HCT116 (cell line): ENCODE data around the gene SCYGR4. TPM values are rescaled to one million over a fixed set of nuclear protein-coding genes. Genes with fewer than 3 reads are reported as not detected.

Experiments used
- ATAC-seq: fragments of 200-7000 bp; cut with Tn5 transposase; 2 replicates; pipeline ENCODE4 v1.9.1; 2020; ENCODE audit warnings: mild to moderate bottlenecking, moderate library complexity
- BruUV-seq: library from RNA; stranded (reverse); fragments of 400-500 nt; replicated peaks from 2 replicates; lab custom pipeline; 2021; lab: Mats Ljungman, UMichigan
- CTCF ChIA-PET: fragments of 300-600 bp; sonication (Branson Sonifier 250); formaldehyde crosslinking; loops from one replicate; lab custom pipeline; 2021; ENCODE audit warnings: antibody characterized with exemption; lab: Charles Lee
- POLR2A ChIA-PET: fragments of 300-600, 350-600 bp; sonication (Branson Sonifier 250); formaldehyde crosslinking; loops from one replicate; lab custom pipeline; 2021; ENCODE audit warnings: antibody characterized with exemption; lab: Charles Lee
- RAD21 ChIA-PET, 2 experiments: fragments of 300-600 bp; sonication (Branson Sonifier 250); formaldehyde crosslinking; loops; one replicate each; lab custom pipeline; 2023; ENCODE audit warnings: low total read pairs in 2 of 2; ENCODE audit not compliant: uncharacterized antibody in 2 of 2, unreplicated experiment in 2 of 2, low non-redundant PET in 1 of 2; lab: Charles Lee
- DNase-seq: peaks from one replicate; pipeline ENCODE4 v3.0.0-alpha.2; 2010; ENCODE audit warnings: low read depth, low spot score
- H2AFZ ChIP-seq: fragments of 200-600 bp; shearing (Covaris generic), sonication (generic); 2 replicates; pipeline ENCODE4 v1.6.1; 2017; ENCODE audit warnings: low read depth, mixed run types, mixed read lengths, antibody characterized with exemption, low read length; ENCODE audit not compliant: poor library complexity, severe bottlenecking
- H3K27ac ChIP-seq: 2 replicates; pipeline ENCODE4 v1.5.1; 2012; ENCODE audit warnings: low read depth, low read length
- H3K27me3 ChIP-seq: fragments of 200-600 bp; sonication (generic); 2 replicates; pipeline ENCODE4 v1.6.1; 2016; ENCODE audit warnings: mixed run types, low read length, mixed read lengths; ENCODE audit not compliant: insufficient read depth
- H3K36me3 ChIP-seq, 2 experiments: fragments of 200-500 bp in 1 of 2; fragments of 200-600 bp in 1 of 2; sonication (Bioruptor generic) in 1 of 2; sonication (generic) in 1 of 2; 2 replicates each; pipeline versions ENCODE4 v1.5.1 to v1.6.1; 2014 to 2016; ENCODE audit warnings: low read length in 2 of 2, inconsistent platforms in 1 of 2, mixed read lengths in 1 of 2, mixed run types in 1 of 2; ENCODE audit not compliant: insufficient read depth in 2 of 2, control insufficient read depth in 1 of 2
- H3K4me1 ChIP-seq, 2 experiments: fragments of 200-600 bp in 1 of 2; sonication (generic) in 1 of 2; 2 replicates each; pipeline versions ENCODE4 v1.5.1 to v1.6.1; 2012 to 2017; ENCODE audit warnings: low read length in 2 of 2, inconsistent platforms in 1 of 2, mild to moderate bottlenecking in 1 of 2, mixed read lengths in 1 of 2, mixed run types in 1 of 2, moderate library complexity in 1 of 2; ENCODE audit not compliant: insufficient read depth in 2 of 2, control insufficient read depth in 1 of 2
- H3K4me2 ChIP-seq: fragments of 200-600 bp; sonication (generic); 2 replicates; pipeline ENCODE4 v1.6.1; 2017; ENCODE audit warnings: mixed run types, low read length, mixed read lengths
- H3K4me3 ChIP-seq, 2 experiments: fragments of 200-600 bp in 1 of 2; sonication (generic) in 1 of 2; replicated peaks in 1 of 2; 2 replicates each; pipeline ENCODE4 v1.5.1; 2011 to 2016; ENCODE audit warnings: low read length in 2 of 2, control low read depth in 1 of 2, low read depth in 1 of 2, mild to moderate bottlenecking in 1 of 2, mixed read lengths in 1 of 2, mixed run types in 1 of 2
- H3K79me2 ChIP-seq: fragments of 200-600 bp; sonication (generic); 2 replicates; pipeline ENCODE4 v1.6.1; 2017; ENCODE audit warnings: mild to moderate bottlenecking, mixed run types, low read length, moderate library complexity, mixed read lengths; ENCODE audit not compliant: insufficient read depth
- H3K9ac ChIP-seq: fragments of 200-600 bp; sonication (generic); 2 replicates; pipeline ENCODE4 v1.6.1; 2016; ENCODE audit warnings: low read length, mixed read lengths
- H3K9me2 ChIP-seq: fragments of 200-600 bp; sonication (generic), shearing (Covaris generic); 2 replicates; pipeline ENCODE4 v1.6.1; 2017; ENCODE audit warnings: mixed run types, mild to moderate bottlenecking, moderate library complexity; ENCODE audit not compliant: insufficient read depth
- H3K9me3 ChIP-seq, 2 experiments: fragments of 200-500 bp in 1 of 2; fragments of 200-600 bp in 1 of 2; sonication (Bioruptor generic) in 1 of 2; sonication (generic) in 1 of 2; 2 replicates each; pipeline ENCODE4 v1.6.1; 2014 to 2017; ENCODE audit warnings: low read length in 2 of 2, mixed read lengths in 2 of 2, inconsistent platforms in 1 of 2, low read depth in 1 of 2, mild to moderate bottlenecking in 1 of 2, mixed run types in 1 of 2, moderate library complexity in 1 of 2; ENCODE audit not compliant: control insufficient read depth in 1 of 2, insufficient read depth in 1 of 2
- H4K20me1 ChIP-seq: fragments of 200-600 bp; sonication (generic), shearing (Covaris generic); 2 replicates; pipeline ENCODE4 v1.6.1; 2017; ENCODE audit warnings: mixed run types, mild to moderate bottlenecking, moderate library complexity; ENCODE audit not compliant: insufficient read depth
- CBX3 ChIP-seq: IDR thresholded peaks from 2 replicates; pipeline ENCODE4 v1.6.1; 2012; ENCODE audit warnings: low read depth
- CEBPB ChIP-seq: IDR thresholded peaks from 2 replicates; pipeline ENCODE4 v1.6.1; 2012; ENCODE audit warnings: low read depth
- ELF1 ChIP-seq: IDR thresholded peaks from 2 replicates; pipeline ENCODE4 v1.6.1; 2012; ENCODE audit warnings: low read depth, borderline replicate concordance
- EZH2 ChIP-seq: fragments of 200-600 bp; sonication (generic); IDR thresholded peaks from 2 replicates; pipeline ENCODE4 v1.6.1; 2017; ENCODE audit warnings: antibody characterized with exemption, mixed run types
- FOSL1 ChIP-seq: IDR thresholded peaks from 2 replicates; pipeline ENCODE4 v1.6.1; 2012; ENCODE audit warnings: low read depth
- JUND ChIP-seq: IDR thresholded peaks from 2 replicates; pipeline ENCODE4 v1.6.1; 2012
- POLR2A ChIP-seq: IDR thresholded peaks from 2 replicates; pipeline ENCODE4 v1.7.0; 2011; ENCODE audit warnings: borderline replicate concordance; ENCODE audit not compliant: insufficient read depth, insufficient read length; ENCODE audit errors: extremely low read depth
- POLR2AphosphoS5 ChIP-seq: IDR thresholded peaks from 2 replicates; pipeline ENCODE4 v1.6.1; 2011; ENCODE audit warnings: mild to moderate bottlenecking, low read depth, low read length, moderate library complexity
- SIN3A ChIP-seq: IDR thresholded peaks from 2 replicates; pipeline ENCODE4 v1.6.1; 2012; ENCODE audit warnings: low read depth
- SP1 ChIP-seq: IDR thresholded peaks from 2 replicates; pipeline ENCODE4 v1.6.1; 2012; ENCODE audit warnings: low read depth
- SRF ChIP-seq: IDR thresholded peaks from 2 replicates; pipeline ENCODE4 v1.6.1; 2012; ENCODE audit warnings: low read depth
- TCF7L2 ChIP-seq: IDR thresholded peaks from 2 replicates; pipeline ENCODE4 v1.7.0; 2011; ENCODE audit warnings: borderline replicate concordance, inconsistent platforms; ENCODE audit not compliant: insufficient read depth, insufficient read length; ENCODE audit errors: extremely low read depth
- ZBTB33 ChIP-seq: IDR thresholded peaks from 2 replicates; pipeline ENCODE4 v1.6.1; 2011; ENCODE audit warnings: mild to moderate bottlenecking, low read length, moderate library complexity; ENCODE audit not compliant: insufficient replicate concordance; ENCODE audit errors: extremely low read depth
- ZNF274 ChIP-seq: fragments of 200-500 bp; sonication (Bioruptor generic); IDR thresholded peaks from 2 replicates; pipeline ENCODE4 v1.6.1; 2014; ENCODE audit warnings: mild to moderate bottlenecking, low read depth, low read length, inconsistent platforms
- intact Hi-C: fragments of 100-400 bp; cut with micrococcal nuclease; formaldehyde crosslinking; loops from 2 replicates; pipeline ENCODE4 v1.10.0; 2022
- total RNA-seq: library from RNA; stranded (reverse); gene quantifications from one replicate; pipeline ENCODE4 v1.2.1, GENCODE V29; 2021; ENCODE audit not compliant: unreplicated experiment
- TF ChIP-seq, protein P1 (sequence below): IDR thresholded peaks from 2 replicates; pipeline ENCODE4 v1.6.1; 2012; ENCODE audit warnings: low read depth
- TF ChIP-seq, protein P2 (sequence below): IDR thresholded peaks from 2 replicates; pipeline ENCODE4 v1.6.1; 2012

SCYGR4 gene
- total RNA-seq, 1 experiment from 2014 or later = not detected

- TF ChIP-seq, protein P1, sequence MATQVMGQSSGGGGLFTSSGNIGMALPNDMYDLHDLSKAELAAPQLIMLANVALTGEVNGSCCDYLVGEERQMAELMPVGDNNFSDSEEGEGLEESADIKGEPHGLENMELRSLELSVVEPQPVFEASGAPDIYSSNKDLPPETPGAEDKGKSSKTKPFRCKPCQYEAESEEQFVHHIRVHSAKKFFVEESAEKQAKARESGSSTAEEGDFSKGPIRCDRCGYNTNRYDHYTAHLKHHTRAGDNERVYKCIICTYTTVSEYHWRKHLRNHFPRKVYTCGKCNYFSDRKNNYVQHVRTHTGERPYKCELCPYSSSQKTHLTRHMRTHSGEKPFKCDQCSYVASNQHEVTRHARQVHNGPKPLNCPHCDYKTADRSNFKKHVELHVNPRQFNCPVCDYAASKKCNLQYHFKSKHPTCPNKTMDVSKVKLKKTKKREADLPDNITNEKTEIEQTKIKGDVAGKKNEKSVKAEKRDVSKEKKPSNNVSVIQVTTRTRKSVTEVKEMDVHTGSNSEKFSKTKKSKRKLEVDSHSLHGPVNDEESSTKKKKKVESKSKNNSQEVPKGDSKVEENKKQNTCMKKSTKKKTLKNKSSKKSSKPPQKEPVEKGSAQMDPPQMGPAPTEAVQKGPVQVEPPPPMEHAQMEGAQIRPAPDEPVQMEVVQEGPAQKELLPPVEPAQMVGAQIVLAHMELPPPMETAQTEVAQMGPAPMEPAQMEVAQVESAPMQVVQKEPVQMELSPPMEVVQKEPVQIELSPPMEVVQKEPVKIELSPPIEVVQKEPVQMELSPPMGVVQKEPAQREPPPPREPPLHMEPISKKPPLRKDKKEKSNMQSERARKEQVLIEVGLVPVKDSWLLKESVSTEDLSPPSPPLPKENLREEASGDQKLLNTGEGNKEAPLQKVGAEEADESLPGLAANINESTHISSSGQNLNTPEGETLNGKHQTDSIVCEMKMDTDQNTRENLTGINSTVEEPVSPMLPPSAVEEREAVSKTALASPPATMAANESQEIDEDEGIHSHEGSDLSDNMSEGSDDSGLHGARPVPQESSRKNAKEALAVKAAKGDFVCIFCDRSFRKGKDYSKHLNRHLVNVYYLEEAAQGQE = no peak
- TF ChIP-seq POLR2A (no peak), TCF7L2 (no peak), SRF (no peak)
Observed at GRCh38 chr2:227612546-227613271, 4.6 kb upstream of the SCYGR4 start (continued).

GRCh38 chr2:227613272-227613660, 4.0 kb upstream of the SCYGR4 start:
- Histone ChIP-seq H3K79me2 (no peaks in the 10 kb centered on the region), H3K4me1 (no peaks in the 10 kb centered on the region), H3K27ac (no peak overlapping the region), H3K9me3 (no peaks in the 10 kb centered on the region), H2AFZ (no peak overlapping the region), H3K36me3 (no peaks in the 10 kb centered on the region), H3K4me2 (no peak overlapping the region), H4K20me1 (no peaks in the 10 kb centered on the region), H3K4me3 (no peak overlapping the region), H3K9ac (no peak overlapping the region), H3K9me2 (no peaks in the 10 kb centered on the region), H3K27me3 (no peaks in the 10 kb centered on the region)
- RAD21 ChIA-PET = no interaction called here
- CTCF ChIA-PET = interaction anchor here (1.1 kb wide), 1 partner anchor 45 kb away, joined by 3 read pairs; no protein-coding TSS in a partner anchor
- intact Hi-C loops = no loop called here
- no peak for DNase-seq
- POLR2A ChIA-PET = no interaction called here
- no TSS peak for BruUV-seq
- no peak for ATAC-seq
- TF ChIP-seq POLR2AphosphoS5 (no peak), FOSL1 (no peak), EZH2 (no peak), CBX3 (no peak), SP1 (no peak), JUND (no peak), SIN3A (no peak), ZBTB33 (no peak), SRF (no peak), CEBPB (no peak), ZNF274 (no peak), ELF1 (no peak)
- TF ChIP-seq, protein P2, sequence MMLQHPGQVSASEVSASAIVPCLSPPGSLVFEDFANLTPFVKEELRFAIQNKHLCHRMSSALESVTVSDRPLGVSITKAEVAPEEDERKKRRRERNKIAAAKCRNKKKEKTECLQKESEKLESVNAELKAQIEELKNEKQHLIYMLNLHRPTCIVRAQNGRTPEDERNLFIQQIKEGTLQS = no peak
- TF ChIP-seq, protein P1 = no peak
